NCI-H2107 (cell line): ENCODE results near the gene ACAN.
"Not testable (repeated sequence)": the region's sequence is repeated elsewhere in the genome, so short reads cannot be mapped to it uniquely, and the experiment has no call there.

Experiments
- DNase-seq: peaks from one replicate; lab custom pipeline; 2025; lab: John Stamatoyannopoulos, UW

The ACAN gene

DNA sequence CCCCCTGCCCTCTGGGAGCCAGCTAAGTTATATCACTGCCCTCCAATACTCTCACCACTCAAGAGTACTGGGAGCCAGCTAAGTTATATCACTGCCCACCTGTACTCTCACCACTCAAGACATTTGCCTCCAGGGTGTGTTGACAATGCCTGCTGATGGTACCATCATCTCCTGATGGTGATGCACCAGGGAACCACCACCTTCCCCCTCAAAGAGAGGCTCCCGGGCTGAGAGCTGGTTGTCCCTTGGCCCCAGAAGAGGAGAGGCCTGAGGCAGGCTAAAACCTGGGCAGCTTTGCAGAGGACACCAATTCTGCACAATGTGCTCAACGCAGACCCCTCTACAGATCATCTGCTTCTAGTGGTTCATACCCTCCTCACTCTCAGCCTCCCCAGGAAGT lies 99.6 kb downstream of the ACAN start:
- no peak for DNase-seq

DNA sequence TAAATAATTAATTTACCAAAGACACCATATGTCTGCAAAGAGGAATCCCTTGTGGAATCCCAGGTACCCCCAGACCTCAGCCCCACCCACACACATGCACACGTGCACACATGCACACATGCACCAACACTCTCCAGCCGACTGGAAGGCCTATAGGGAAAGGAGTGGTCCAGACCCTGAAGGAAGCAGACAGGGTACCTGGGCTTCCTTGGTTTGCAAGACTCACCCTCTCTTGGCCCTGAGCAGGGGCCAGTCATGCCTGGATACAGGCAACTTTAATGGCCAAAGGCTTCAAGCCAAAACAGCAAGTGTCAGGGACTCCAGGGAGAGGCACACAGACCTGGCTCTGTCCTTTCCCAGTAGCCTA lies 101.0 kb downstream of the ACAN start:
- DNase-seq, result no peak

DNA sequence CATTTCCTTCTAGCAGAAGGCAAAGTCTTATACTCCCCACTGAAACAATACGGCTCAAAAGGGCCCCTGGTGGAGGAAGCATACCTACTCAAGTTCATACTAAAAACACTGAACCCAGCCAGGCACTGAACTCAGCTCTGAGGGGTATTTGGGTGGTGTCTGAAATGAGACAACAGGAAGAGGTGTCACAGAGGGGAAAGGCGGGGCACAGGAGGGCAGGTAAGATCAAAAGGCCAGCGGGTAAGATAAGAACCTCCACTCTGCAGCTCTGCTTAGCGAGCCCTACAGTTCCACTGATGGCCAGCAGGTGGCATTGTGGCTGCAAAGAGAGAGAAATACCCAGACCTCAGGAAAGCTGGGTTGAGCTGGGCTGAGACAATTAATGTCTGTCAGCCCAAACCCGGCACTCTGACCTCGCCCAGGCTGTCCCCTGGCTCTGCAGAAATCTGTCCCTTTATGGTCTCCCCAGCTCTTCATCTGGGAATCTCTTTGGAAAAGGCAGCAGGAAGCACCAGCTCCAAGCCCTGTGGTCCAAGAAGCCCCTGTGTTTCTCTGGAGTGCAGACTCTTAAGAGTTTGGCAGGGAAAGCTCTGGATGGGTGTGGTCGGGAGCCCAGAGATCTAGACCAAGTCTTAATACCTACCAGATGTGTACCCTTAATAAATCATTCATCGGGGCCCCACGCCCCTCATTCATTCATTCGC lies 101.5 kb downstream of the ACAN start:
- no peak for DNase-seq

DNA sequence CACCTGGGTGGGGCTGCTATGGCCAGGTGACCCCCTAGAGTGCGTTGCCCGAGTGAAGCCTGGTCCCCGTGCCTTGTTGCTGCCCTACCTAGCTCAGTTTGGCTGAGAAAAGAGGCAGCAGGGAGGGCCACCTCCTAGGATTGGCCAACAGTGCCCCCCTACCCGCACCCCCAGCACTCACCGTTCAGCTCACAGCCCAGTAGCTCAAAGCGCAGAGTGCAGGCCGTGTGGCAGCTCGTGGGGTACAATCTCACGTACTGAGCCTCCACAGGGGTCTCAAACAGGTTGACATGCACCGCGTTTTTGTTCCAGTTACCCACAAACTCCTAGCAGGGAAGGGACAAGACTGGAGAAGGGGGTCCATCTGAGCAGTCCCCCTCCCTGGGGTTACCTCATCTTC lies 102.3 kb downstream of the ACAN start:
- no peak for DNase-seq

DNA sequence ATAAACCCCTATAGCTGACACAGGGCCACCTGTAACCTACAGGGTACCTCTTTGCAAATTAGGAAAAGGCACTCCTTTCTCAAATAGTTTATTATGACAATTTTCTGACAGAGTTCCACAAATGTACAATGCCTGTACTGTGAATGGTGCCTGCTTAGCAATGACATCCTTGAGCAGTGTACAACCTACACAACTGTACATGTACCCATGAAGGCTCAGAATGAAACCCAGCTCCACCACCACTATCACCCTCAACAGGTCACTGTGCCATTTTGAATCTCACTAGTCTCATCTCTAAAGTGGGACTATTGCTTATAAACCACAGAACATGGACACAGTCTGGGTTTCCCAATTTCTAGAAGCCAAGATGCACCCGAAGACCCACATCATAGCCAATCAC lies 102.9 kb downstream of the ACAN start:
- no peak for DNase-seq

DNA sequence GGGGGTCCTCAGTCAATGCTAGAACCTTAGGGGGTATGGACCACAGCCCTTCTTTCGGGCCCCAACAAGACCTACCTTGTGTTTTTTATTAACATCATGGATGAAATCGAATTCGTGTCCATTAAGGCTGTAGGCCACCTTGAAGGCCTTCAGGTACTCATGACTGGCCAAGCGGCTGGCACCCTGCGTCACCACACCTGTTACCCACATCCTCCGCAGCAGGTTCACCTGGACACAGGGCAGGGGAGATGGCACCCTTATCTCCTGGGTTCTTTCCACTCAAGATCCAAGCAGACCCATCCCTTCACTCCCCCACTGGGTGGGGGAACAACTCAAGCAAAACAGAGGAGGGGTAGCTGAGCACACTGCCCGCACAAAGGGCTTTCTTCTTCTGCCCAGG lies 103.3 kb downstream of the ACAN start:
- no peak for DNase-seq

DNA sequence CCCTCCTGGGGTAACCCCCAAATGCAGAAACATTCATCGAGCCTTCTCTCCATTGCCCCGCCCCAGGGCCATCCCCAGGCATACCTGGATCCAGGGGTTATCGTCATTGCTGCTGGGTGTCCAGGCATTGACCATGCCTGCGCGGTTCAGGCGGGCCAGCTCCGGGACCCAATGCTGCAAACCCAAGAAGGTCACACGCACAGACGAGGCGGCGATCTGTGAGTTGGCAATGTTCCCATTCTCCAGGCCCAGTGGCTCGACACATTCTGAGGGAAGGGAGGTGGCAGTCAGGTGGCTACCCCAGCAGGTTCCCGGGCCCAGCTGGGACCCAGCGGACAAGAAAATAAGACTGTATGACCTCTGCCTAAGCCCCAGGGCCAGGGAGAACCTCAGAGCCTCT lies 103.9 kb downstream of the ACAN start:
- no peak for DNase-seq

DNA sequence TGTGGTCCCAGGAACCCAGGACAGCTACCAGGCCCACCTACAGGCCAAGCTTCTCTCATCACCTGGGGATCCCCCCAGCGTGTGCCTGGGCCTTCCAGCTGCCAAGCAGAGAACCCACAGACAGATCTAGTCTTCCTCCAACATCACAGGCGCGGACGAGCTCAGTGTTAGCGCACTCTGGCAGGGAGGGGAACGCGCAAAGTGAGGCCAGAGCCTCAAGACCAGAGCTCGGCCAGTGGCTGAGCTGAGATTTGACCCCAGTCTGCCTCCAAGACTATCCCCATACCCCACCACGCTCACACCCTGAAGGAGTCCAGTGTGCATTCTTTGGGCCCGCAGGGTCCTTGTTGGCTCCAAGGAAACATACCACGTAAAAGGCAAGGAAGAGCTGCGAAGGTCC lies 104.9 kb downstream of the ACAN start:
- no peak for DNase-seq

DNA sequence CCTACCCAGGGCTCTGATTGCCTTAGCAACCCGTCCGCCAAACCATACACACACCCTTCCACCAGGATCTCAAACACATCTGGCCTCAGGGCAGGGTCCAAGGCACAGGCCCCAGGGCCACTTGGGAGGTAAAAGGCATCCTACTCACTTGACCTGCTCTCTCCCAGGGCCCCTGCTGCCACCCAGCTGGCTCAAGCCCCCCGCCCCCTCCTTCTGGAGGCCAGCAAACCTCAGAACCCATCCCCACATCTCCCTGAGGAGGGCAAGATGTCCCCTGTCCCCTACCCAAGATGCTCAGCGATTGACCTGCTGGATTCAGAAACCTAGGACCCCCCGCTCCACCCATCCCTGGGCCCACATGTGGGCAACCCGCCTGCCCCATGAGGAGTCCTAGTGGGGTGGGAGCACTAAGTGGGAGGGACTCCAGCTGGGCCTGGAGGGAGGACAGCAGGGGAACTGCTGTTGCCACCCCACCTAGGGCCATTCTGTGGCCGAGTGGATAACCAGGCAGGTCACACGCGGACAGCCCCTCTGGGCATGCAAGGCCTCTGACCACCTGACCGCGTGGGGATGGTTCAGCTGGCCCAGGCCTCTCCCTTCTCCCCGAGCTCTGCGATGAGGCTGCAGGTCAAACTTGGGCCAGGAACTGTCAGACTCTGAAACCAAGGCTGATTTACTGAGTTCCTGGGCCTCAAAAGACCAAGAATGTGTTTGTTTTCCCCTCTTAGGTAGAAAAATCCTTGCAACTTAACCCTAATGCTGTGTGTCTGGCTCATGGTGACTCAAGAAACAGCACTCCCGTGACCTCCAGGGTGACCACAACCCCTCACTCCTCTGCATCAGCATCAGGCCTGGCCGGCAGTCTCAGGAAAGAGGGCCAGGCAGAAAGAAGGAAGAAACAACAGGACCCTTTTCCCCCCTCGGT lies 105.7 kb downstream of the ACAN start:
- DNase-seq, result no peak

DNA sequence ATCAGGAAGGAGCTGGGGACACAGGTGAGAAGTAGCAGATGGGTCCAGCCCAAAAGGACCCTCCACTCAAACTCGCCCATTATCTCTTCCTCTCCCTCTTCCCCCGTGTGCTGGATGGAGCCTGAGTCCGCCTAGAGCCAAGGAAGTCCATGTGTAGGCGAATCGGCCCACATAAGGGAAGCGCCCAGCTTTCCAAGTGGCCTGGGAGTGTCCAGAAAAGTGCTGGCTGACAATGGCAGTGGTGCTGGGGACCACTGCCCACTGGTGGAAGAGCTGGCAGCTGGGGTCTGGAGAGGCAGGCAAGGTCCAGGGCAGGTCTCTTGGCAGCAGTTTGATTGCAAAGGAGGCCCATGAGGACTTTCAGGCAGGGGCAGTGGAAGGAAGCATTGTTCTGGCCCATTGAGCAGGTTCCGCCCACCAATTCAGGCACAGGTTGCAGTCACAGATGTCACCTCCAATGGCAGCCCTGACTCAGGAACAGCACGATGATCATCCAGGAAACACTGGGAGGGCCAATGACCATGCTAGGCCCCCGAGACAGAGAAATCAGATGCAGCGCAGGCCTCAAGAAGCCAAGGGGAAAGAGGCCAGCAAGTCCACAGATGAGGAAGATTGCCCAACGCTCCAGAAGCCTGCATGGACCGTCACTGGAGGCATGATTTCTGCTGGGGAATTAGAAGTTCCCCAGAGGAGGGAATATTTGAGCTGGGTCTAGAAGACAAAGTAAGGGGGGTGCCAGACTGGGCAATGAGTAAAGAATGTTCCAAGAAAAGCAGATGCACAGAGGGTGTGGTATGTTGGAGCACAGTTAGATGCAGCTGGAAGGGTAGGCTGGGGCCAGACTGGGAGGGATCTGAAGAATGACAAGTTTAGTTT lies 107.0 kb downstream of the ACAN start:
- DNase-seq, result no peak

DNA sequence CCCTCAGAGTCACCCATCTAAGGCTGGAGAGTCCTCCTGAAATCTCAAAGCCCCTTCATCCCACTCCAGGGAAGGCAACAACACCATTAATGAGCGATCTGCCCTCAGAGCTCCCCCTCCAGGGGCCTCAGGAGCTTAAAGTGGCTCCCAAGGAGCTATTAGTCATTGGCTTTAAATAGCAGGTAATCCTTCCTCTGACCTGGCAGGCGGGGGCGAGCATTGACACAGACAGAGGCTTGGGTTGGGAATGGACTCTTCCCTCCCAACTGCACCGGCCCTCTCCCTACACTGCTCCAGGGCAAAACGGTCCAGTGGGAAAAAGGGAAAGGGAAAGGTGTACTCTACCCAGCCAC lies 108.5 kb downstream of the ACAN start:
- no peak for DNase-seq

DNA sequence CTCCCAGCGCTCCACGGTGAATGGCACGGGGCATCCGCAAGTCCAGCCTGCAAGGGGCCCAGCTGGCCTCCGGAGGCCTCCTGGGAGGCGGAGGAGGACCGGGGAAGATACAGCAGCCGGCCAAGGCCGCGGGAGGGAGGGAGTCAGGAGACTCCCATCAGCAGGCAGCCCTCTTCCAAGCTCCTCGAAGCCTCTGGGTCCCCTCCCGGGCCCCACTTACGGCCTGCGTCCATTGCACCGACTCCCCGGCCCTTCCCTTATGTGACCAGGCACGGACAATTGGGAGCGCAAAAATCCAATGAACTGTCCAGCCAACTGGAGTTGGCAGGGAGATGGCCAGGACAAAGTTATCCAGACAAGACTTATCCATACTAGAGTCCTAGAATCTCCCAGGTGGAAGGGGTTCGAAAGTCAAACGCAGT lies 109.3 kb downstream of the ACAN start:
- no peak for DNase-seq

DNA sequence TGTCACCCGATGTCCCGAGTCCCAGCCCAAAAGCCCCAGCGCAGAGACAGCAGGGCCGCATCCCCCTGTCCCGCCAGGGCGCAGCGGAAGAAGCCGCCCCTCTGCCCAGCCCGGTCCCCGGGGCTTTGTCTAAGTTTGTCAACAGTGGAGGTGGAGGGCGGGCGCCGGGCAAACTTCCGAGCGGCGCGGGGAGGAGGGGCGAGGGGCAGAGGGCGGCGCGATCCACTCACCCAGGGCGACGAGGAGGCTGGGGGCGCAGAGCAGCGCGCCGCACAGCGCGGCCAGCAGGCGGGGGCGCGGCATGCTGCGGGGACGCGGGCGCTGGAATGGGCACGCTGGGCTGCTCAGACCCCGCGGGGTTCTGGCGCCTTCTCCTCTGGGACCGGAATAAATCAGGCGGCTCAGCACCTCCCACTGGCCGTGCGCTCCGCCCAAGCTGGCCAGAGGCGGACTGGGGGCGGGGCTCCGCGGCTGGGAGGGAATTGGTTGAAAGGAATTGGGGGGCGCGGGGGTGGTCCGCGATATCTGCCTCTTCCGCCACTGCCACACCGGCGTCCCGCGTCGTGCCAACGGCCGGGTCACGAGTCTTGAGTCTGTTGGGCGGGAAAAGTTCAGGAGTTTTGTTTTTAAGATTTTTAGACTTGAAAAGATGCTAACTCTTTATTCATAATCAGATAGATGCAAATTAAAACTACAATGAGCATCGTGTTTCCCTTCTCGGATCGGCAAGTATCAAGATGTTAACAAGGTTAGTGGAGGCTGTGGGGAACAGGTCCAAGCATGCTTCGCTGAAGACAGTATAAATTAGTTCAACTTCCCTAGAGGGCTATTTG lies 110.0 kb downstream of the ACAN start, which contains the start of gene MFGE8:
Gene MFGE8 (minus strand): TSS at position 363 of the 833 bp plus-strand sequence. CDS start 60 bp downstream, at position 303.
- DNase-seq, result no peak

DNA sequence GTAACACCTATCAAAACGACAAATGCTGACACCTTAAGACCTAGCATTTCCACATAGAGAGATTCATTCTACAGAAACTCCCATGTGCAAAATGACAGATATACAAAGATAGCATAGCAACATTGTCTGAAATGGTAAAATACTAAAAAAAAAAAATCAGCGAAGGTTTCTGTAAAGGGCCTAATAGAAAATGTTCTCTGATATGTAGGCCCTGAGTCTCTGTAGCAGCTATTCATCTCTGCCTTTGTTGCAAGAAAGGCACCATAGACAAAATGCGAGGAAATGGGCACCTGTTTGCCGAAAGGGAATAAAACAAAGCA lies 110.6 kb downstream of the ACAN start:
- no peak for DNase-seq

DNA sequence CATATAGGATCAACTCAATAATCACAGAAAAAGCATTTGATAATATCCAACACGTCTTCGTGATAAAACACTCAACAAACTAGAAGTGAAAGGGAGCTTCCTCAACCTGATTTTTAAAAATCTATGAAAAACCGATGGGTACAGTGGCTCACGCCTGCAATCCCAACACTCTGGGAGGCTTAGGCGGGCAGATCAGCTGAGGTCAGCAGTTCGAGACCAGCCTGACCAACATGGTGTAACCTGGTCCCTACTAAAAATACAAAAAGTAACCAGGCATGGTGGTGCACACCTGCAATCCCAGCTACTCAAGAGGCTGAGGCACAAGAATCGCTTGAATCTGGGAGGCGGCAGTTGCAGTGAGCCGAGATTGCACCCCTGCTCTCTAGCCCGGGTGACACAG lies 112.1 kb downstream of the ACAN start:
- DNase-seq, result no peak

DNA sequence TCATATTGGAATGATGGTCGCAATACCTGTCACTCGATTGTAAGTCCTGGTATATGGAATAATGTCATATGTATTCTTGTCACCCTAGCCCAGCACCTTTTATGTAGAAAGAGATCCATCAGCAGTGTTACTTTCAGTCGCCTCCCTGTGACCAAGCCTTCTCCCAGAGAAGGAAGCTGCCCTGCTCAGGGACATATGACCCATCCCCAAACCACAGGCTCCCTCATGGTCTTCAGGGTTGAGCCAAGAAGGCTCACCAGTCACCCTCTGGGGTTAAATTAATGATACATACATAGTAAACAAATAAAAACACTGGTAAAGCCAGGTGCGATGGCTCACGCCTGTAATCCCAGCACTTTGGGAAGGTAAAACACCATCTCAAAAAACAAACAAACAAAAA lies 114.5 kb downstream of the ACAN start:
- no peak for DNase-seq

DNA sequence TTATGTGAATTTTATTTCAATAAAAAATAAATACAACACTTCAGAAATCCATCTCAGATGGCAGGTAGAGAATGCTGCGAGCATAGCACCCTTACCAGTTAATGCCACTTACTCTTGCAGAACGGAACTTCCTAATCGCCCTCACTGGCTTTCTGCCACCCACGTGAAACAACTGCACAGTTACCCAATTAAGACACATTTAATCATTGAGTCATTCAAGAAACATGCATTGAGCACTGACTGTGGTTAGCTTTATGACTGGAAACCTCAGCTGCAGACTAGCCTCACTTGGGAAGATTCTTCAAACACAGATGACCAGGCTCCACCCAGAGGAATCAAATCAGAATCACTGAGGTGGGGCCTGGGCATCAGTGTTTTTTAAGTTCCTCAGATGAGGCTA lies 115.5 kb downstream of the ACAN start:
- DNase-seq, result no peak

DNA sequence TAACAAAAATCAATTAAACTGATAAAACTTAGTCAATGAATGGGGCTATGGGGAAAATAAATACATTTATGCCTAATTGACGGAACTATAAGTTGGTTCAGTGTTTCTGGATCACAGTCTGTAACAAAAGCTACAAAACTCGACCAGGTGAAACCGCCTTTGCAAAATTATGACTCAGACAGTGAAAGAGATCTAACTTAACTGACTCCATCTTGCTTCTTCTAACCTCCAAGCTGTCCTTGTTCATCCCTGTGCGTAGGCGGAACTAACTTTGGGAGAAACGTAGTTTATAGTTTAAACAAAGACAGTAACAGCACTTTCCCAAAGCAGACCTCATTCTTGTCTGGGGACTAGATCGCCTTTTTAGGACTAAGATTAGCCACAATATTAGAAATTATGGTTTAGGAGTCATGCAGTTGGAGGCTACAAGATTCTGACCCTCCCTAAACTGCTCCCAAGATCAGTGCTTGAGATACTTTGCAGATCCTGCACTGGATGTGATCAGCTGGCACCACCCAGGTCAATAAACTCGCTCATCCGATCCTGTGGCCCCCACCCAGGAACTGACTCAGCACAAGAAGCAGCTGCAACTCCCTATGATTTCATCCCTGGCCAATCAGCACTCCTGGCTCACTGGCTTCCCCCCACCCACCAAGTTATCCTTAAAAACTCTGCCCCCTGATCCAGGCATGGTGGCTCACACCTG lies 117.1 kb downstream of the ACAN start:
- no peak for DNase-seq

DNA sequence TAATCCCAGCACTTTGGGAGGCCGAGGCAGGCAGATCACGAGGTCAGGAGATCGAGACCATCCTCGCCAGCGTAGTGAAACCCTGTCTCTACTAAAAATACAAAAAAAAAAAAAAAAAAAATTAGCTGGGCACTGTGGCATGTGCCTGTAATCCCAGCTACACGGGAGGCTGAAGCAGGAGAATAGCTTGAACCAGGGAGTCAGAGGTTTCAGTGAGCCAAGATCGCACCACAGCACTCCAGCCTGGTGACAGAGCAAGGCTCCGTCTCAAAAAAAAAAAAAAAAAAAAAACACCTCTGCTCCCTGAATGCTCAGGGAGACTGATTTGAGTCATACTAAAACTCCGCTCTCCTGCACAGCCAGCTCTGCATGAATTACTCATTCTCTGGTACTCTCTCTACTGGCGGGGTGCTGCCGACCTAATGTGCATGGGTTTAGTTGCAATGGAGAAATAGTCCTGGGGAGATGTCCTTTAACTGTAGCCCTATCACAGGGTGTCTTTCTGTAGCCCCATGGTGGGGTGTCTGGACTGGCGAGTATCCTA lies 117.7 kb downstream of the ACAN start:
- not testable (repeated sequence) for DNase-seq
